ENCODE results near the gene ERBB2. TPM values are rescaled to one million over a fixed set of nuclear protein-coding genes. Genes with fewer than 3 reads are reported as not detected.

ERBB2 gene
- total RNA-seq, 1 donor: 44.2 TPM

DNA sequence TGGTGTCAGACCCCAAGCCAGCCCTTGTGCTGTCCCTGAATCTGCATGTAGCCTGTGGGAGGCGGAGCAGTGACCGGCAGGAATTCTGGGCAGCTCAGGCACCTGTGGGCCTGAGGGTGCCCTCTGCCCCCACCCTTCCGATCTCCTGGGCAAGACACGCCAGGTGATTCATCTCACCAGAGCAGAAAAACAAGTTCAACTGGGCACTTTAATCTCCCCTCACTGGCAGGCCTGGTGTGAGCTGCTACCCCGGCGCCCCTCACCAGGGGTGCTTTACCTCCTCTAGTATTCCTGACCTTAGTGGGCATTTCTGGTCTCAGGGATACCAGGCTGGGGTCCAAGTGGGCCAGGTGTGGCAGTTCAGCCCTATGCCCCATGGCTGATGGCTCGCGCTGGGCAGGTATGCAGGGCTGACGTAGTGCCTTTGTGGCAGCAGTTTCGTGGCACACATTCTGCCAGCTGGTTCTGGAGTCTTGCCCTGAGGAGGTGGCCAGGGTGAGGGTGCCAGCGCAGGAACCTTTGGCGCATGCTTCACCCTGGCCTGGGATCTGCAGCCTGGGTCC lies 6.0 kb downstream of the ERBB2 start:
- Histone ChIP-seq H2AFZ (ENCODE audit: low read length) (no peak overlapping the region), H3K9me3 (ENCODE audit: low read depth, low read length) (no peaks in the 10 kb centered on the region), H3K4me3 (ENCODE audit: insufficient read depth, low read length) (no peak overlapping the region), H3K27ac (ENCODE audit: low read depth, low read length) (no peak overlapping the region), H3K79me2 (ENCODE audit: insufficient read depth, low read length) (peaks cover 56% of the 10 kb centered on the region), H4K20me1 (ENCODE audit: insufficient read depth, low read length) (peaks cover 48% of the 10 kb centered on the region), H3K27me3 (ENCODE audit: insufficient read depth, low read length) (no peaks in the 10 kb centered on the region), H3K4me1 (ENCODE audit: insufficient read depth, low read length) (peaks cover 13% of the 10 kb centered on the region), H3K4me2 (ENCODE audit: insufficient read depth, low read length) (no peak overlapping the region), H3K36me3 (ENCODE audit: insufficient read depth, low read length) (peaks cover 33% of the 10 kb centered on the region)
- TF ChIP-seq, protein P1, sequence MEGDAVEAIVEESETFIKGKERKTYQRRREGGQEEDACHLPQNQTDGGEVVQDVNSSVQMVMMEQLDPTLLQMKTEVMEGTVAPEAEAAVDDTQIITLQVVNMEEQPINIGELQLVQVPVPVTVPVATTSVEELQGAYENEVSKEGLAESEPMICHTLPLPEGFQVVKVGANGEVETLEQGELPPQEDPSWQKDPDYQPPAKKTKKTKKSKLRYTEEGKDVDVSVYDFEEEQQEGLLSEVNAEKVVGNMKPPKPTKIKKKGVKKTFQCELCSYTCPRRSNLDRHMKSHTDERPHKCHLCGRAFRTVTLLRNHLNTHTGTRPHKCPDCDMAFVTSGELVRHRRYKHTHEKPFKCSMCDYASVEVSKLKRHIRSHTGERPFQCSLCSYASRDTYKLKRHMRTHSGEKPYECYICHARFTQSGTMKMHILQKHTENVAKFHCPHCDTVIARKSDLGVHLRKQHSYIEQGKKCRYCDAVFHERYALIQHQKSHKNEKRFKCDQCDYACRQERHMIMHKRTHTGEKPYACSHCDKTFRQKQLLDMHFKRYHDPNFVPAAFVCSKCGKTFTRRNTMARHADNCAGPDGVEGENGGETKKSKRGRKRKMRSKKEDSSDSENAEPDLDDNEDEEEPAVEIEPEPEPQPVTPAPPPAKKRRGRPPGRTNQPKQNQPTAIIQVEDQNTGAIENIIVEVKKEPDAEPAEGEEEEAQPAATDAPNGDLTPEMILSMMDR (IDR thresholded peaks at IDR 0.05; ENCODE audit: extremely low read depth, low read depth, low read length): no peak
- DNase-seq (ENCODE audit: insufficient read length, low spot score, missing footprints): peak; percentile 47

- Histone ChIP-seq H3K4me1 (ENCODE audit: insufficient read depth, low read length) (peaks cover 9% of the 10 kb centered on the region), H3K9me3 (ENCODE audit: low read depth, low read length) (no peaks in the 10 kb centered on the region), H3K27ac (ENCODE audit: low read depth, low read length) (no peak overlapping the region), H3K36me3 (ENCODE audit: insufficient read depth, low read length) (peaks cover 33% of the 10 kb centered on the region), H4K20me1 (ENCODE audit: insufficient read depth, low read length) (peaks cover 43% of the 10 kb centered on the region), H3K4me2 (ENCODE audit: insufficient read depth, low read length) (no peak overlapping the region), H3K4me3 (ENCODE audit: insufficient read depth, low read length) (no peak overlapping the region), H3K27me3 (ENCODE audit: insufficient read depth, low read length) (no peaks in the 10 kb centered on the region), H3K79me2 (ENCODE audit: insufficient read depth, low read length) (peaks cover 51% of the 10 kb centered on the region), H2AFZ (ENCODE audit: low read length) (no peak overlapping the region)
- TF ChIP-seq, protein P1 (IDR thresholded peaks at IDR 0.05; ENCODE audit: extremely low read depth, low read depth, low read length): no peak
- no peak for DNase-seq (ENCODE audit: insufficient read length, low spot score, missing footprints)
Measured at GRCh38 chr17:39706383-39706782, 6.5 kb downstream of the ERBB2 start.

GRCh38 chr17:39706921-39707337 lies 7.1 kb downstream of the ERBB2 start:
- H4K20me1 ChIP-seq (ENCODE audit: insufficient read depth, low read length): peaks cover 40% of the 10 kb centered on the region
- H3K27me3 ChIP-seq (ENCODE audit: insufficient read depth, low read length): no peaks in the 10 kb centered on the region
- peaks cover 46% of the 10 kb centered on the region for H3K79me2 ChIP-seq (ENCODE audit: insufficient read depth, low read length)
- DNase-seq (ENCODE audit: insufficient read length, low spot score, missing footprints): peak; percentile 17
- TF ChIP-seq, protein P1 (IDR thresholded peaks at IDR 0.05; ENCODE audit: extremely low read depth, low read depth, low read length): no peak
- peaks cover 6% of the 10 kb centered on the region for H3K4me1 ChIP-seq (ENCODE audit: insufficient read depth, low read length)
- no peaks in the 10 kb centered on the region for H3K9me3 ChIP-seq (ENCODE audit: low read depth, low read length)
- no peak overlapping the region for H3K4me2 ChIP-seq (ENCODE audit: insufficient read depth, low read length)
- H3K4me3 ChIP-seq (ENCODE audit: insufficient read depth, low read length): no peak overlapping the region
- no peak overlapping the region for H2AFZ ChIP-seq (ENCODE audit: low read length)
- peaks cover 33% of the 10 kb centered on the region for H3K36me3 ChIP-seq (ENCODE audit: insufficient read depth, low read length)
- H3K27ac ChIP-seq (ENCODE audit: low read depth, low read length): no peak overlapping the region

GRCh38 chr17:39709319-39709997 lies 9.6 kb downstream of the ERBB2 start:
- Histone ChIP-seq H3K9me3 (ENCODE audit: low read depth, low read length) (no peaks in the 10 kb centered on the region), H3K4me2 (ENCODE audit: insufficient read depth, low read length) (no peak overlapping the region), H2AFZ (ENCODE audit: low read length) (no peak overlapping the region), H3K27ac (ENCODE audit: low read depth, low read length) (no peak overlapping the region), H3K36me3 (ENCODE audit: insufficient read depth, low read length) (peaks cover 43% of the 10 kb centered on the region), H3K4me1 (ENCODE audit: insufficient read depth, low read length) (peaks cover 5% of the 10 kb centered on the region), H3K27me3 (ENCODE audit: insufficient read depth, low read length) (no peaks in the 10 kb centered on the region), H4K20me1 (ENCODE audit: insufficient read depth, low read length) (peaks cover 26% of the 10 kb centered on the region), H3K4me3 (ENCODE audit: insufficient read depth, low read length) (no peak overlapping the region), H3K79me2 (ENCODE audit: insufficient read depth, low read length) (peaks cover 22% of the 10 kb centered on the region)
- TF ChIP-seq, protein P1 (IDR thresholded peaks at IDR 0.05; ENCODE audit: extremely low read depth, low read depth, low read length): no peak
- DNase-seq (ENCODE audit: insufficient read length, low spot score, missing footprints): peak; percentile 43

All from osteoblast (primary cell).